CD4-positive, alpha-beta T cell treated with Interferon alpha-2 for 1 hour (primary cell): ENCODE measurements around the gene TSHZ2.

ENCODE experiments used
- DNase-seq, 2 donors: peaks; one replicate each; pipeline ENCODE4 v3.0.0-alpha.2; 2020 to 2022

TSHZ2 gene, protein sequence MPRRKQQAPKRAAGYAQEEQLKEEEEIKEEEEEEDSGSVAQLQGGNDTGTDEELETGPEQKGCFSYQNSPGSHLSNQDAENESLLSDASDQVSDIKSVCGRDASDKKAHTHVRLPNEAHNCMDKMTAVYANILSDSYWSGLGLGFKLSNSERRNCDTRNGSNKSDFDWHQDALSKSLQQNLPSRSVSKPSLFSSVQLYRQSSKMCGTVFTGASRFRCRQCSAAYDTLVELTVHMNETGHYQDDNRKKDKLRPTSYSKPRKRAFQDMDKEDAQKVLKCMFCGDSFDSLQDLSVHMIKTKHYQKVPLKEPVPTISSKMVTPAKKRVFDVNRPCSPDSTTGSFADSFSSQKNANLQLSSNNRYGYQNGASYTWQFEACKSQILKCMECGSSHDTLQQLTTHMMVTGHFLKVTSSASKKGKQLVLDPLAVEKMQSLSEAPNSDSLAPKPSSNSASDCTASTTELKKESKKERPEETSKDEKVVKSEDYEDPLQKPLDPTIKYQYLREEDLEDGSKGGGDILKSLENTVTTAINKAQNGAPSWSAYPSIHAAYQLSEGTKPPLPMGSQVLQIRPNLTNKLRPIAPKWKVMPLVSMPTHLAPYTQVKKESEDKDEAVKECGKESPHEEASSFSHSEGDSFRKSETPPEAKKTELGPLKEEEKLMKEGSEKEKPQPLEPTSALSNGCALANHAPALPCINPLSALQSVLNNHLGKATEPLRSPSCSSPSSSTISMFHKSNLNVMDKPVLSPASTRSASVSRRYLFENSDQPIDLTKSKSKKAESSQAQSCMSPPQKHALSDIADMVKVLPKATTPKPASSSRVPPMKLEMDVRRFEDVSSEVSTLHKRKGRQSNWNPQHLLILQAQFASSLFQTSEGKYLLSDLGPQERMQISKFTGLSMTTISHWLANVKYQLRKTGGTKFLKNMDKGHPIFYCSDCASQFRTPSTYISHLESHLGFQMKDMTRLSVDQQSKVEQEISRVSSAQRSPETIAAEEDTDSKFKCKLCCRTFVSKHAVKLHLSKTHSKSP (N-terminal part only)

DNA sequence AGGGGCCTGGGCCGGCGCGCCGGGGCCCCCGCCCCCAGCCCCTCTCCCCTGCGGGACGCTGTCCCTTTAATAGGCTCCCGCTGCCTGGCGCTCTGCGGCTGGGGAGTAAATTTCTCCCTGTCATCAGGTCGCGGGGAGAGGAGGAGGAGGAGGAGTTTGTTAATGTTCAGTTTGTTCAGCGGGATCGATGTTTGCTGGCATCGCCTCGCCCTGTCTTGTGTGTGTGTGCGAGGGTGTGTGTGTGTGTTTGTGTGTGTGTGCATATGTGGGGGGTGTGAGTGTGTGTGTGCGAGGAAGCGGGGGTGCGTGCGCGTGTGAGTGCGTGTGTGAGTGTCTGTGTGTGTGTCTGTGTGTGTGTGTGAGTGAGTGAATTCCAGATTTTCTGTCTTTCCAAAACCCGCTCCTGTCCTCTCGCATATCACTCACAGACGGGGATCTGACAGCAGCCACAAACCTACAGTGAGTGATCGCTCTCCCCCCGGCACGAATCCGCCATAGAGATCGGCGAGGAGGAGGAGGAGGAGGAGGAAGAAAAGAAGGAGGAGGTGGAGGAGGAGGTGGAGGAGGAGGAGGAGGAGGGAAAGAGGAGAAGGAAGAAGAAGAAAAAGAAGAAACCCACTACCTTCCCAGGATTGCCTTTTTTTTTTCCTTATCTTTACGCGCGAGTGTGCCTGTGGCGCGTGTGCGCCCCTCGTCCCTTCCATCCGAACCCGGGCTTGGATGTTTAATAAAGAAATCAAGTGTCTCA lies at the start of gene TSHZ2:
TSS of gene TSHZ2 (plus strand) at position 169 of the 748 bp plus-strand sequence. CDS start 936 bp downstream, outside the sequence.
- DNase-seq: peak; percentile 59 to 66

DNA sequence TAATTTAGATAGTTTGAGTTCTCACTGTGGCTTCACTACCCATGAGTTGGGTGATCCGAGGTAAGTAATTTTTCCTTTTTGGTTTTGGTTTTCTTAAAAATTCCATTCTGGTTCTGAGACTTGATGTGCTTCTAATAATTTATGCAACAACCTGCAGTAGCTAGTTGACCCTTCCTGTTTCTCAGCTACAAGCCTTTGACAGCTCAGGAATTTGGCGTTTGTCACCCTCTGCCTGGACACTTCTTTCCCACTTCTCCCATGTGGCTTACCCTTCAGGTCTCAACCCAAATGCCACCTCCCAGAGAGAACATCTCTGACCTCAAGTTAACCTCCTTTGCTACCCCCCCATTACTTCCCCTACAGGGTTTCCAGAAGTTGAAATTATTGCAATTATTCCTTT lies 49.7 kb upstream of the TSHZ2 start:
- DNase-seq: no peak

GRCh38 chr20:52923123-52923937 lies 48.8 kb upstream of the TSHZ2 start:
- no peak for DNase-seq

DNA sequence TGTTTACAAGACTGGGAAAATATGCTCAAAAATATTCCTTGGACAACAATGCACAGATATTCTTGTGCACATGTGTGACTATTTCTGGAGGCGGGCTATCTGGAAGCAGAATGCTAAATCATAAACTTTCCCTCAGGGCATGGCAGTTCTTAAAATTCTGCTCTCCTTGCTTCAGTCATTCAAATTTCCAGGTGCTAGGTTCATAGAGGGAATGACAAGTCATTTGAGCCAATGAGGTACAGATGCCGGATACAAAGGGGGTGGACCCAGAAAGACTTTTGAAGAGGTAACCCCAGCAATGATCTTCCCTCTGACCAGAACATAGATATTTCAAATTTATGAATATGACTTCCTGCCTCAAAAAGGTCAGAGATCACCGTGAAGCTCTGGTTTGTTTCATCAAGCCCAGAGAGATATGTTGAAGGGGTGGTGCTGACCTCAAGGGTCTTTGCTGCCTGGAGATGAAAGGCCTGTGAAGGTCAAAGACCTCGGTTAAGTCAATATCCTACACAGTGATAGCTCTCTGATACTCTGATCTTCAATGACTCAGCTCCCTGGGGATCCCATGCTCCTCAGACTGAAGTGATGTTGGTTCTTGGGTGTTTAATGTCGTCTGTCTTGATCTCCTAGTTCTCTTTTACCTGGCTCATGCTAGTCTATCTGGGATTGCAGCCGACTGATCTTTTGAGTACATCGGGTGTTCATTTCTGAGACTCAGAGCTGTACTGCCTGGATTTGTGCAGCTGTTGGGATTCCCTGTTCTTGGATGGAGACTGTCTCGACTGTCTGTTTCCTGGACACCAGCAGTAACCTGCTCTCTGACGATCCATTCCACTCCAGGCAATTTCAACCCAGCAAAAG lies 47.5 kb upstream of the TSHZ2 start:
- no peak for DNase-seq

DNA sequence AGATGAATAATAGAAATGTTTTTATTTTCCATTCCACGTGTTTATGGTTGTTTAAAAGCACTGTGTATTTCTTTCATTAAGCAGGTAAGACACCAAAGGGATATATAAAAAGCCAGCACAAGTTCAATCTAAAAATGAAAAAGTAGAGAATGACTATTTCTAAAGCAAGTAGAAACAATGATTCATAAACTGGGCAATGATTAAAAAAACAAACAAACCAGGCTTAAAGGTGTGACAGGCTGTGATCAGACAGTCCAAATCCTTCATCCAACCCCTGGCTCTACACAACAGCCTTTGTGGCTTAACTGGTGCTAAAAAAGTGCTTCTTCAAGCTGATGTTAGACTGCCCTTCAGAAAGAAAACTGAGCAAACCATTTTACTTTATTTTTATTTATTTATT lies 45.7 kb upstream of the TSHZ2 start:
- DNase-seq: no peak

DNA sequence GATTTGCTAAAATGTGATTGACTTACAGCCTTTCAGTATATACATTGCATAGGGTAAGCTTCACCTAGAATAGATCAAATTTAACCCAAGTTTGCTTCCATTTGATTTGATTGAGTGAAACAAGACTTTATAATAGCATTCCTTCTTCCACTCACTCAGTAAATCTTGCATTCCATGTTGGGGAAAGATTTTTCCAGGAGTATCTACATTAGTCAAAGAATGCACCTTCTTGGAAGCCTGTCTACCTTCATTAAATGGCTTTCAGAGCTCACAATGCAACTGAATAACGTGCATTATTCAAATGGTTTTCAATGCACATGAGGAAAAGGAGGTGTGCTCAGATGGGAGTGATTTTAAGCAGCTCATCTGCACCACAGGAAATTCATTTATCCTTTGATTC lies 38.3 kb upstream of the TSHZ2 start:
- no peak for DNase-seq

- no peak for DNase-seq
These were observed 35.5 kb upstream of the TSHZ2 start for GRCh38 chr20:52936351-52937340.

DNA sequence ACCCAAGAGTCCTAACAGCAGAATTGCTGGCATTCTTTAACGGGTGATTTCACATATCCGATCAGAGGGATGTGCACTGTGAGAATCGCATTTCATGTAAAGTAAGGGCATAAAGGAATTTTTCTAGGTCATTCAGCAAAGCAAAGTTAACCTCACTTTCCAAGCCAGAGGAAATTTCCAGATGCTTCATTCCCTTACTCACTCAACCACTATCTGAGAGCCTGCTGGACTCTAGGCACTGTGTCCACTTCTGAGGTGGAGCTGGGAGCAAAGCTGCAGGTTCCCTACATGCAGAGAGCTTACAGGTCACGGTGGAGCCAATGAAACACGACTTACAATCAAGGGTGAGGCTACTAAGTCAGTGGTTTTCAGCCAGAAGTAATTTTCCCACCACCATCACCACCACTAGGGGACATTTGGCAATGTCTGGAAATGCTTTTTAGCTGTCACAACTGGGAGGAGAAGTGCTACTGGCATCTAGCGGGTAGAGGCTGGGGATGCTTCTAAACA lies 34.5 kb upstream of the TSHZ2 start:
- DNase-seq: no peak

- DNase-seq: no peak
These were observed 33.0 kb upstream of the TSHZ2 start for GRCh38 chr20:52939141-52939540.

DNA sequence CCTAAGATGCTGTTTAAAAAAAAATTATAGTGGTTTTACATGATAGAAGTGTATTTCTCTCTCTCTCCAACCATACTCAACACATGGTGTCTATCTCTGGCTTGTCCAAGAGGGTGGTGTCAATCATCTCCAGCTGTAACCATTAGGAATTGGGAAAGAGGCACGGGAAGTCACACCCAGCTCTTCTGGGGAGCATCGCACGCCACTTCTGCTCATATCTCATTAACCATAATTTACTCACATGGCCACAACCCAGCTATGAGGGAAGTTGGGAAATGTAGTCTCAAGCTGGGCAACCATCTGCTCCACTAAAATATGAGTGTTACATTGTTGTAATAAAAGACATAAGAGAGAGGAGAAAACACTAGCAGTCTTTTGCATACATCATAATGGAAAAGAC lies 30.4 kb upstream of the TSHZ2 start:
- DNase-seq: no peak

DNA sequence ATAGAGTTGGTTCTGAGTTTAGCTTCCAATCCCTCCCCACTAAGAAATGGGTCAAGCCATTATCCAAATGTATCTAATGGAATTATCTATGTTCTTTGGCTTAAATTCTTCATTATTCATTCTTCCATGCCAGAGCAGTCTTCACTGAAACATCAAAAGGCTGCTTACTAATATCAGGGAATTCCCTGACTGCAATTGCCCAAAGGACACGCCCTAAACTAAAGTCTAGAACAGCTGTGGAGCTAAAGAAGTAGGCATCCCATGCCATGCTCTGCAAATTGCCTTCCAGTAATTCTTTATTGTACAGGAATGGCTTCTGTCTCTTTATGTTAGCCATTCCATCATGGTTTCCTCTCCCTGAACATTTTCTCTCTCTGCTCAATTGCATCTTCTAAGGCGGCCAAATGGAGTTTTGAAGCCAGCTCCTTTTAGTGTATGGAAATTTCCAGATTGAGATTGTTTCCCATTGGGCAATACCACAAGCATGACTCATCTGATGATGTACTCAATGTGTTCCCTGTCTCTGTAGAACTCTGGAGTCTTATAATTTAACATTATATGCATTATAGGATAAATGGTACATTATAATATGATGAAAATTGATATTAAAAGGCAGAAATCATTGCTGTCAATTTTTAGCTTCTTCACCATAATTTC lies 28.8 kb upstream of the TSHZ2 start:
- DNase-seq: no peak

- no peak for DNase-seq
These were observed 26.9 kb upstream of the TSHZ2 start for GRCh38 chr20:52945268-52945667.

DNA sequence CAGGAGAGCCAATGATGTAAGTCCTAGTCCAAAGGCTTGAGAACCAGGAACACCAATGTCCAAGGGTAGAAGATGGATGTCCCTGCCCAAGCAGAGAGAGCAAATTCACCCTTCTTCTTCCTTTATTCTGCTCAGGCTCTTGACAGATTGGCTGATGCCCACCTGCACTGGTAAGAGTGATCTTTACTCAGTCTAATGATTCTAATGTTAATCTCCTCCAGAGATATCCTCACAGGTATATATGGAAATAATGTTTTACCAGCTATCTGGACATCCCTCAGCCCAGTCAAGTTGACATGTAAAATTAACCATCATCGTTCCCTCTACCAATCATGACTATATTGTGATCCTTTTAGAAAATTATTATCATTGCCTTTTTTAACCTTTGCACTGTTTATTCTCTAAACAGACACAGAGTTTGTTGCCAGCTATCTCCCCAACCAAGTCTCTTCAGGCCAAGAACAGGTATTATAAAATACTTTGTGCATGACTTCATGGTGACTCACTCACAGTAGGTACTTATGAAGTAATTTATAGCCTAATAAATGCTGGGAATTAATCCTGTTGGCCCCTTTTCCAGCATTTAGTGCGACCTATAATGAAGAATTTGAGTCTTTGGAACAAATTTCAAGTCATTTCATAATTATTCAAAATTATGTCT lies 26.2 kb upstream of the TSHZ2 start:
- no peak for DNase-seq

DNA sequence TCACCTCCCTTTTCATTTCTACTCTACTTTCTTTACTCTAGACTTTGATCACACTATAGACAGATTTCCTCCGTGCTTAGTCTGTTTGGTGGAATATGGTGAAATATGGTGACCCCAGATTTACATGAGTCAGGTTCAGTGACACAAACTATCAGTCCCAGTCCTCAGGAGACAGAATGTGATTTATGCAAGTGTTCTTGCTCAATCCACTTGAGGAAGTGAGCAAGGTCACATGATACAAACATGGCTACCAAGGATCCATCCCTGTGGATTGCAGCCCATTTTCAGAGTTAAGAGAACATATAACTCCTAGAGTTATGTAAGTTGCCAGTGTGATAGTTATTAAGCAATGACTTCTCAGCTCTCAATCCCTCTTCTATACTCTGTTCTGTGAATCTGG lies 23.7 kb upstream of the TSHZ2 start:
- no peak for DNase-seq

DNA sequence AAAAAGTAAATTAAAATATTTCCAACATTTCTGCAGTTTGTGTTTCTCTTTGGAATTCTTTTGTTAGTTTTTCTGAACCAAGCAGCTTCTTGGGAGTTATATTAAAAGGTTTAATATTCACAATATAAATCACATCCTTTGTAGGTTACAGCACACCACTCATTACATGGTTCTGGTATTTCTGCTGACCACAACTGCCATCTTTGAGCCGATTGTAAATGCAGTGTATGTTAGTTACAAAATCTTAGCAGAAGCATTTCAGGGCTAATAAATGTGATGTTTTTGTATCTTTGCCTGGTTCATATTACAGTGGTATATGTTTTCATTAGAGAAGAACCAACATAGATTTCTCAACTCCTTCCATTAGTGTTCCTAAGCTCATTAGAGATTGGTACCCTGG lies 19.1 kb upstream of the TSHZ2 start:
- DNase-seq: no peak

- DNase-seq: no peak
These were observed 17.3 kb upstream of the TSHZ2 start for GRCh38 chr20:52954849-52955248.

DNA sequence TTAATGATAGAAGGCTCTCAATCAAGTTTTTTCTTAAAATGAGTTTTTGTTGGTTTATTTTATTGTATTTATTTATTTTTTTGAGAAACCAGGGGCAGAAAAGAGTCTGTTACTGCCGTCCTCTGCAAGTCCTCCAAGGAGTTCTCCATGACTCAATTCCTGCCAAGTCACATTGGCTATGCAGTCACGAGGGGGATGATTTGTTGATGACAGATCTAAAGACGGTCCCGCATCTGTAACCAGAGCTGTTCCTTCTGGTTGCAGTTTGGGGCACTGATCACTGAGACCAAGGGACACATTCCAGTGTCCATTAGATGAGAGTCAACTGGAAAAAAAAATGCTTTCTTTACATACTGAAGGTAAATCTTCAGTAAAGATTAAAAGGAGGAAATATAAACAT lies 13.9 kb upstream of the TSHZ2 start:
- DNase-seq: no peak

DNA sequence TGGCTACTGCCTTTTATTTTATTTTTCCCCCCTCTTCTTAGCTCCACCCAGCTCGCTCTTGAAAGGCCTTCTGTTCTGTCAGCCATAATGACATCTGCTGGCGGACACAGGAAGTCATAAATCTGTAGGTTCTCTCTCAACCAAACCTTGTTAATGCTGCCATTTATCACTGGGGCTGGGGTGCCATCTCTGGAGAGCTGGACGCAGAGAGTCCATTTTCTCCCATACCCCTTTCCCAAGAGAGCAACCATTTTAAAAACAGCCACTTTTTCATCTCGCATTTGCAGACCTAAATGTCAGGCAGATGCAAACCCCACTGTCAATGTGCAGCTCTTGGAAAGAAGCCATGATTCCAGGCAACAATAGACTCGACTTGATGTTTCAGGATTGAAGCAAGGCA lies 13.0 kb upstream of the TSHZ2 start:
- DNase-seq: no peak
